ENCODE results near the gene CEP20.

- TF ChIP-seq CTCF (IDR thresholded peaks at IDR 0.05) (no peak), POLR2A (IDR thresholded peaks at IDR 0.05) (no peak)
Measured at GRCh38 chr16:15834502-15834901, 53.9 kb downstream of the CEP20 start.

Measured in adrenal gland (tissue), 5 donors.